ENCODE results near the gene SLIT3.

SLIT3 gene

GRCh38 chr5:168992687-168993086, 308.3 kb downstream of the SLIT3 start:
- H3K9me3 ChIP-seq (replicated peaks; ENCODE audit: low read length) = no peaks in the 10 kb centered on the region
- H3K36me3 ChIP-seq (ENCODE audit: insufficient read depth, low read length) = no peaks in the 10 kb centered on the region
- no peak overlapping the region for H3K9ac ChIP-seq (ENCODE audit: low read depth, low read length)
- no peak overlapping the region for H3K4me3 ChIP-seq (ENCODE audit: low read length)
- H3K4me1 ChIP-seq (ENCODE audit: control insufficient read depth, insufficient read depth, low read length) = no peaks in the 10 kb centered on the region
- H3K4me2 ChIP-seq (ENCODE audit: low read length) = no peak overlapping the region
- peaks cover 35% of the 10 kb centered on the region for H3K27me3 ChIP-seq (ENCODE audit: control insufficient read depth, insufficient read depth, low read length)

GRCh38 chr5:168992016-168992415, 308.9 kb downstream of the SLIT3 start:
- no peak overlapping the region for H3K4me2 ChIP-seq (ENCODE audit: low read length)
- no peaks in the 10 kb centered on the region for H3K36me3 ChIP-seq (ENCODE audit: insufficient read depth, low read length)
- no peak overlapping the region for H3K4me3 ChIP-seq (ENCODE audit: low read length)
- no peaks in the 10 kb centered on the region for H3K9me3 ChIP-seq (replicated peaks; ENCODE audit: low read length)
- H3K27me3 ChIP-seq (ENCODE audit: control insufficient read depth, insufficient read depth, low read length) = peaks cover 35% of the 10 kb centered on the region
- H3K9ac ChIP-seq (ENCODE audit: low read depth, low read length) = no peak overlapping the region
- no peaks in the 10 kb centered on the region for H3K4me1 ChIP-seq (ENCODE audit: control insufficient read depth, insufficient read depth, low read length)

- H3K4me3 ChIP-seq (ENCODE audit: low read length) = no peak overlapping the region
- no peaks in the 10 kb centered on the region for H3K9me3 ChIP-seq (replicated peaks; ENCODE audit: low read length)
- no peaks in the 10 kb centered on the region for H3K4me1 ChIP-seq (ENCODE audit: control insufficient read depth, insufficient read depth, low read length)
- H3K27me3 ChIP-seq (ENCODE audit: control insufficient read depth, insufficient read depth, low read length) = peaks cover 35% of the 10 kb centered on the region
- no peak overlapping the region for H3K4me2 ChIP-seq (ENCODE audit: low read length)
- H3K36me3 ChIP-seq (ENCODE audit: insufficient read depth, low read length) = no peaks in the 10 kb centered on the region
- H3K9ac ChIP-seq (ENCODE audit: low read depth, low read length) = no peak overlapping the region
Measured at GRCh38 chr5:168991311-168991710, 309.6 kb downstream of the SLIT3 start.

- no peak overlapping the region for H3K4me3 ChIP-seq (ENCODE audit: low read length)
- H3K27me3 ChIP-seq (ENCODE audit: control insufficient read depth, insufficient read depth, low read length) = peaks cover 35% of the 10 kb centered on the region
- H3K9me3 ChIP-seq (replicated peaks; ENCODE audit: low read length) = no peaks in the 10 kb centered on the region
- H3K4me2 ChIP-seq (ENCODE audit: low read length) = no peak overlapping the region
- no peaks in the 10 kb centered on the region for H3K4me1 ChIP-seq (ENCODE audit: control insufficient read depth, insufficient read depth, low read length)
- no peak overlapping the region for H3K9ac ChIP-seq (ENCODE audit: low read depth, low read length)
- no peaks in the 10 kb centered on the region for H3K36me3 ChIP-seq (ENCODE audit: insufficient read depth, low read length)
Measured at GRCh38 chr5:168990679-168991078, 310.3 kb downstream of the SLIT3 start.

GRCh38 chr5:168989731-168990505, 311.0 kb downstream of the SLIT3 start:
- no peak overlapping the region for H3K4me3 ChIP-seq (ENCODE audit: low read length)
- no peaks in the 10 kb centered on the region for H3K4me1 ChIP-seq (ENCODE audit: control insufficient read depth, insufficient read depth, low read length)
- H3K9me3 ChIP-seq (replicated peaks; ENCODE audit: low read length) = no peaks in the 10 kb centered on the region
- no peak overlapping the region for H3K4me2 ChIP-seq (ENCODE audit: low read length)
- H3K9ac ChIP-seq (ENCODE audit: low read depth, low read length) = no peak overlapping the region
- no peaks in the 10 kb centered on the region for H3K36me3 ChIP-seq (ENCODE audit: insufficient read depth, low read length)
- H3K27me3 ChIP-seq (ENCODE audit: control insufficient read depth, insufficient read depth, low read length) = peaks cover 33% of the 10 kb centered on the region

GRCh38 chr5:168988699-168989098, 312.2 kb downstream of the SLIT3 start:
- no peak overlapping the region for H3K4me3 ChIP-seq (ENCODE audit: low read length)

GRCh38 chr5:168987543-168988300, 313.2 kb downstream of the SLIT3 start:
- H3K4me2 ChIP-seq (ENCODE audit: low read length) = no peak overlapping the region

More at GRCh38 chr5:168988699-168989098, 312.2 kb downstream of the SLIT3 start:
- H3K9me3 ChIP-seq (replicated peaks; ENCODE audit: low read length) = no peaks in the 10 kb centered on the region
- H3K9ac ChIP-seq (ENCODE audit: low read depth, low read length) = no peak overlapping the region
- no peak overlapping the region for H3K4me2 ChIP-seq (ENCODE audit: low read length)
- H3K27me3 ChIP-seq (ENCODE audit: control insufficient read depth, insufficient read depth, low read length) = peaks cover 31% of the 10 kb centered on the region
- no peaks in the 10 kb centered on the region for H3K4me1 ChIP-seq (ENCODE audit: control insufficient read depth, insufficient read depth, low read length)
- no peaks in the 10 kb centered on the region for H3K36me3 ChIP-seq (ENCODE audit: insufficient read depth, low read length)

GRCh38 chr5:168985454-168985853, 315.5 kb downstream of the SLIT3 start:
- no peak overlapping the region for H3K4me2 ChIP-seq (ENCODE audit: low read length)
- peaks cover 27% of the 10 kb centered on the region for H3K27me3 ChIP-seq (ENCODE audit: control insufficient read depth, insufficient read depth, low read length)
- H3K4me1 ChIP-seq (ENCODE audit: control insufficient read depth, insufficient read depth, low read length) = no peaks in the 10 kb centered on the region
- no peaks in the 10 kb centered on the region for H3K36me3 ChIP-seq (ENCODE audit: insufficient read depth, low read length)
- no peak overlapping the region for H3K4me3 ChIP-seq (ENCODE audit: low read length)
- no peaks in the 10 kb centered on the region for H3K9me3 ChIP-seq (replicated peaks; ENCODE audit: low read length)
- no peak overlapping the region for H3K9ac ChIP-seq (ENCODE audit: low read depth, low read length)

More at GRCh38 chr5:168987543-168988300, 313.2 kb downstream of the SLIT3 start:
- Histone ChIP-seq H3K9ac (ENCODE audit: low read depth, low read length) (no peak overlapping the region), H3K4me1 (ENCODE audit: control insufficient read depth, insufficient read depth, low read length) (no peaks in the 10 kb centered on the region), H3K27me3 (ENCODE audit: control insufficient read depth, insufficient read depth, low read length) (peaks cover 31% of the 10 kb centered on the region), H3K4me3 (ENCODE audit: low read length) (no peak overlapping the region), H3K36me3 (ENCODE audit: insufficient read depth, low read length) (no peaks in the 10 kb centered on the region), H3K9me3 (replicated peaks; ENCODE audit: low read length) (no peaks in the 10 kb centered on the region)

- Histone ChIP-seq H3K4me3 (ENCODE audit: low read length) (no peak overlapping the region), H3K36me3 (ENCODE audit: insufficient read depth, low read length) (no peaks in the 10 kb centered on the region), H3K27me3 (ENCODE audit: control insufficient read depth, insufficient read depth, low read length) (peaks cover 26% of the 10 kb centered on the region), H3K4me1 (ENCODE audit: control insufficient read depth, insufficient read depth, low read length) (no peaks in the 10 kb centered on the region), H3K9me3 (replicated peaks; ENCODE audit: low read length) (no peaks in the 10 kb centered on the region), H3K4me2 (ENCODE audit: low read length) (no peak overlapping the region), H3K9ac (ENCODE audit: low read depth, low read length) (no peak overlapping the region)
Measured at GRCh38 chr5:168984135-168984675, 316.7 kb downstream of the SLIT3 start.

- no peaks in the 10 kb centered on the region for H3K4me1 ChIP-seq (ENCODE audit: control insufficient read depth, insufficient read depth, low read length)
- H3K9me3 ChIP-seq (replicated peaks; ENCODE audit: low read length) = no peaks in the 10 kb centered on the region
- no peak overlapping the region for H3K4me2 ChIP-seq (ENCODE audit: low read length)
- peaks cover 19% of the 10 kb centered on the region for H3K27me3 ChIP-seq (ENCODE audit: control insufficient read depth, insufficient read depth, low read length)
- H3K4me3 ChIP-seq (ENCODE audit: low read length) = no peak overlapping the region
- H3K36me3 ChIP-seq (ENCODE audit: insufficient read depth, low read length) = no peaks in the 10 kb centered on the region
- no peak overlapping the region for H3K9ac ChIP-seq (ENCODE audit: low read depth, low read length)
Measured at GRCh38 chr5:168979135-168979534, 321.8 kb downstream of the SLIT3 start.

- no peaks in the 10 kb centered on the region for H3K36me3 ChIP-seq (ENCODE audit: insufficient read depth, low read length)
- H3K27me3 ChIP-seq (ENCODE audit: control insufficient read depth, insufficient read depth, low read length) = peaks cover 19% of the 10 kb centered on the region
- no peak overlapping the region for H3K4me2 ChIP-seq (ENCODE audit: low read length)
- H3K4me1 ChIP-seq (ENCODE audit: control insufficient read depth, insufficient read depth, low read length) = no peaks in the 10 kb centered on the region
- H3K4me3 ChIP-seq (ENCODE audit: low read length) = no peak overlapping the region
- no peak overlapping the region for H3K9ac ChIP-seq (ENCODE audit: low read depth, low read length)
- H3K9me3 ChIP-seq (replicated peaks; ENCODE audit: low read length) = no peaks in the 10 kb centered on the region
Measured at GRCh38 chr5:168978500-168978899, 322.4 kb downstream of the SLIT3 start.

Measured in skeletal muscle satellite cell (primary cell).